Endothelial cell of umbilical vein (primary cell): ENCODE data around the gene NPFFR1. TPM values are rescaled to one million over a fixed set of nuclear protein-coding genes. Genes with fewer than 3 reads are reported as not detected.

Experiments used
- BruUV-seq: library from RNA; stranded (reverse); fragments of 400-500 nt; replicated peaks from 2 replicates; lab custom pipeline; 2021; lab: Mats Ljungman, UMichigan
- CTCF ChIA-PET: fragments of 300-600, 350-600 bp; sonication (Branson Sonifier 250); formaldehyde crosslinking; loops from one replicate; lab custom pipeline; 2021; ENCODE audit warnings: antibody characterized with exemption, inconsistent platforms; lab: Charles Lee
- POLR2A ChIA-PET: fragments of 300-600, 350-600 bp; sonication (Branson Sonifier 250); formaldehyde crosslinking; loops from one replicate; lab custom pipeline; 2021; ENCODE audit warnings: antibody characterized with exemption, inconsistent platforms; lab: Charles Lee
- DNase-seq: peaks from one replicate; pipeline ENCODE4 v3.0.0-alpha.2; 2011; ENCODE audit warnings: low read depth, low spot score
- FAIRE-seq: peaks from 2 replicates; lab custom pipeline; 2011; peaks lifted over from hg19 to GRCh38; lab: Jason Lieb, UNC
- H2AFZ ChIP-seq: 2 replicates; pipeline ENCODE4 v1.6.0; 2012; ENCODE audit warnings: low read depth, low read length, control low read depth, inconsistent platforms
- H3K27ac ChIP-seq: 2 replicates; pipeline ENCODE4 v1.5.1; 2011; ENCODE audit warnings: low read depth, mild to moderate bottlenecking, control low read depth, low read length, moderate library complexity; ENCODE audit not compliant: insufficient read depth
- H3K27me3 ChIP-seq, 2 experiments: 2 replicates each; pipeline versions ENCODE4 v1.6.0 to v1.6.1; 2011; ENCODE audit warnings: low read length in 2 of 2, mixed read lengths in 1 of 2; ENCODE audit not compliant: control insufficient read depth in 2 of 2, insufficient read depth in 2 of 2
- H3K36me3 ChIP-seq, 2 experiments: 2 replicates in 1 of 2; 3 replicates in 1 of 2; pipeline ENCODE4 v1.5.1; 2011; ENCODE audit warnings: low read length in 2 of 2, mild to moderate bottlenecking in 1 of 2, moderate library complexity in 1 of 2; ENCODE audit not compliant: control insufficient read depth in 2 of 2, insufficient read depth in 2 of 2; ENCODE audit errors: extremely low read depth in 1 of 2
- H3K4me1 ChIP-seq: 3 replicates; pipeline ENCODE4 v1.5.1; 2011; ENCODE audit warnings: mild to moderate bottlenecking, low read length; ENCODE audit not compliant: control insufficient read depth, insufficient read depth; ENCODE audit errors: extremely low read depth
- H3K4me2 ChIP-seq: 2 replicates; pipeline ENCODE4 v1.6.1; 2011; ENCODE audit warnings: low read length, control low read depth, mixed read lengths; ENCODE audit not compliant: insufficient read depth
- H3K4me3 ChIP-seq, 3 experiments: fragments of 200-600 bp in 1 of 3; sonication (generic), shearing (Covaris generic) in 1 of 3; replicated peaks in 1 of 3; 2 replicates each; pipeline ENCODE4 v1.5.1; 2011 to 2016; ENCODE audit warnings: control low read depth in 3 of 3, low read length in 3 of 3, mild to moderate bottlenecking in 2 of 3, inconsistent platforms in 1 of 3, low read depth in 1 of 3, moderate library complexity in 1 of 3; ENCODE audit not compliant: insufficient read depth in 1 of 3
- H3K79me2 ChIP-seq: 2 replicates; pipeline ENCODE4 v1.6.0; 2012; ENCODE audit warnings: low read length, inconsistent platforms; ENCODE audit not compliant: control insufficient read depth, insufficient read depth
- H3K9ac ChIP-seq: replicated peaks from 2 replicates; pipeline ENCODE3; 2011; ENCODE audit warnings: low read length, control low read depth; ENCODE audit not compliant: insufficient read depth; ENCODE audit errors: extremely low read depth
- H3K9me1 ChIP-seq: replicated peaks from 3 replicates; pipeline ENCODE4 v1.6.0; 2011; ENCODE audit warnings: mild to moderate bottlenecking, low read length; ENCODE audit not compliant: control insufficient read depth, insufficient read depth; ENCODE audit errors: extremely low read depth
- H3K9me3 ChIP-seq: replicated peaks from 2 replicates; pipeline ENCODE4 v1.5.1; 2012; ENCODE audit warnings: low read length, inconsistent platforms; ENCODE audit not compliant: control insufficient read depth, insufficient read depth
- H4K20me1 ChIP-seq: replicated peaks from 2 replicates; pipeline ENCODE3; 2011; ENCODE audit warnings: mild to moderate bottlenecking, low read length; ENCODE audit not compliant: control insufficient read depth, insufficient read depth; ENCODE audit errors: extremely low read depth
- CTCF ChIP-seq, 2 donors: IDR thresholded peaks; 1 replicate in 1 of 2; 2 replicates in 1 of 2; pipeline ENCODE4 v1.5.1; 2011; ENCODE audit warnings: low read length in 2 of 2, mild to moderate bottlenecking in 2 of 2, moderate library complexity in 2 of 2, control low read depth in 1 of 2, inconsistent platforms in 1 of 2, low read depth in 1 of 2; ENCODE audit not compliant: insufficient read depth in 1 of 2; ENCODE audit errors: extremely low read depth in 1 of 2
- EZH2 ChIP-seq: IDR thresholded peaks from 2 replicates; pipeline ENCODE4 v1.6.1; 2012; ENCODE audit warnings: borderline replicate concordance, low read depth, mild to moderate bottlenecking, moderate library complexity, low read length, inconsistent platforms; ENCODE audit not compliant: severe bottlenecking
- FOS ChIP-seq: IDR thresholded peaks from 2 replicates; pipeline ENCODE4 v1.6.1; 2011; ENCODE audit warnings: mild to moderate bottlenecking, low read length, moderate library complexity, borderline replicate concordance; ENCODE audit not compliant: insufficient read depth
- GATA2 ChIP-seq: IDR thresholded peaks from 2 replicates; pipeline ENCODE4 v1.7.0; 2011; ENCODE audit warnings: low read depth, mild to moderate bottlenecking, moderate library complexity, mixed read lengths, low read length; ENCODE audit not compliant: insufficient read length, insufficient read depth
- JUN ChIP-seq: IDR thresholded peaks from 2 replicates; pipeline ENCODE4 v1.6.1; 2011; ENCODE audit warnings: borderline replicate concordance, low read depth; ENCODE audit not compliant: insufficient read length, insufficient read depth
- MAX ChIP-seq: IDR thresholded peaks from 2 replicates; pipeline ENCODE4 v1.6.1; 2011; ENCODE audit not compliant: insufficient read depth, insufficient read length
- MYC ChIP-seq: IDR thresholded peaks from one replicate; pipeline ENCODE4 v1.6.1; 2011; ENCODE audit warnings: mild to moderate bottlenecking, low read depth, low read length
- POLR2A ChIP-seq: IDR thresholded peaks from 2 replicates; pipeline ENCODE4 v1.6.1; 2012; ENCODE audit warnings: low read depth, mild to moderate bottlenecking, control low read depth, low read length
- POLR2AphosphoS5 ChIP-seq: IDR thresholded peaks from 2 replicates; pipeline ENCODE4 v1.6.1; 2012; ENCODE audit warnings: low read depth, mild to moderate bottlenecking, control low read depth, low read length, moderate library complexity; ENCODE audit not compliant: insufficient read depth
- dilution Hi-C: fragments of 300-500 bp; cut with MboI; formaldehyde crosslinking; loops from one replicate; pipeline ENCODE4 v1.15.0; 2019; ENCODE audit warnings: low sequenced_read_pairs; ENCODE audit not compliant: extremely low pct_ligation_motif_present
- intact Hi-C: fragments of 100-400 bp; cut with micrococcal nuclease; formaldehyde crosslinking; loops from one replicate; pipeline ENCODE4 v1.10.0; 2022
- polyA plus RNA-seq, 4 experiments: library from polyadenylated mRNA; depleted of rRNA in 3 of 4; stranded (reverse) in 3 of 4; unstranded in 1 of 4; fragments of >200 nt; gene quantifications; 2 replicates each; pipeline versions ENCODE4 v1.2.1 to v1.2.3, GENCODE V29; 2011 to 2012; ENCODE audit warnings: missing spikeins in 1 of 4
- total RNA-seq: library from RNA; stranded (reverse); gene quantifications from 2 replicates; pipeline ENCODE4 v1.2.3, GENCODE V29; 2021

NPFFR1 gene
- total and polyA plus RNA-seq, 2 donors (not counting 3 experiments of a cell fraction or from before 2014, with no cell fraction given) = not detected

- no TSS peak for BruUV-seq
- FAIRE-seq (no peak), DNase-seq (no peak)
- no peak overlapping the region for H3K4me3 ChIP-seq
- dilution Hi-C loops = no loop called here
- no peak overlapping the region for H3K27ac ChIP-seq
- TF ChIP-seq POLR2AphosphoS5 (no peak), FOS (no peak), GATA2 (no peak), CTCF (IDR thresholded peaks at IDR 0.05; ENCODE audit: extremely low read depth in 1 of 2, insufficient read depth in 1 of 2, low read depth in 1 of 2, low read length in 2 of 2) (no peak), MAX (no peak), MYC (no peak), POLR2A (no peak), JUN (no peak), EZH2 (no peak)
- H3K9ac ChIP-seq = no peak overlapping the region
- no peaks in the 10 kb centered on the region for H4K20me1 ChIP-seq
- intact Hi-C loops = loop anchor here (2.0 to 5.0 kb wide), 2 partner anchors 54 to 398 kb away; partner anchors contain the start of gene LRRC20
- no peaks in the 10 kb centered on the region for H3K79me2 ChIP-seq
- no peaks in the 10 kb centered on the region for H3K36me3 ChIP-seq
- peaks cover 8% of the 10 kb centered on the region for H3K4me1 ChIP-seq
- no peak overlapping the region for H3K4me2 ChIP-seq
- CTCF ChIA-PET = interaction anchor here (0.7 to 1.9 kb wide), 4 partner anchors 9 to 942 kb away, joined by 3 to 5 read pairs (median 3); no protein-coding TSS in a partner anchor
- POLR2A ChIA-PET = no interaction called here
- no peaks in the 10 kb centered on the region for H3K9me3 ChIP-seq
- no peak overlapping the region for H2AFZ ChIP-seq
- H3K27me3 ChIP-seq = peaks cover 18 to 19% of the 10 kb centered on the region in 2 experiments
- H3K9me1 ChIP-seq = no peaks in the 10 kb centered on the region
Observed at GRCh38 chr10:70328967-70329366, 45.2 kb upstream of the NPFFR1 start.
